MM.1S (cell line): Measurements from ENCODE around the gene DNAL4.

ENCODE experiments used
- EZH2 ChIP-seq: fragments of 300-600 bp; sonication (generic); optimal IDR thresholded peaks from 2 replicates; pipeline ENCODE3; 2017; ENCODE audit warnings: low read depth, mild to moderate bottlenecking, antibody characterized with exemption, low read length, mixed read lengths
- EZH2phosphoT487 ChIP-seq: fragments of 300-600 bp; sonication (generic); IDR thresholded peaks from 2 replicates; pipeline ENCODE4 v1.6.1; 2018; ENCODE audit warnings: antibody characterized with exemption, low read length
- TF ChIP-seq, protein P1 (sequence below): fragments of 300-600 bp; sonication (generic); IDR thresholded peaks from 2 replicates; pipeline ENCODE4 v1.5.1; 2016; ENCODE audit warnings: antibody characterized with exemption, low read length, mixed read lengths

DNA sequence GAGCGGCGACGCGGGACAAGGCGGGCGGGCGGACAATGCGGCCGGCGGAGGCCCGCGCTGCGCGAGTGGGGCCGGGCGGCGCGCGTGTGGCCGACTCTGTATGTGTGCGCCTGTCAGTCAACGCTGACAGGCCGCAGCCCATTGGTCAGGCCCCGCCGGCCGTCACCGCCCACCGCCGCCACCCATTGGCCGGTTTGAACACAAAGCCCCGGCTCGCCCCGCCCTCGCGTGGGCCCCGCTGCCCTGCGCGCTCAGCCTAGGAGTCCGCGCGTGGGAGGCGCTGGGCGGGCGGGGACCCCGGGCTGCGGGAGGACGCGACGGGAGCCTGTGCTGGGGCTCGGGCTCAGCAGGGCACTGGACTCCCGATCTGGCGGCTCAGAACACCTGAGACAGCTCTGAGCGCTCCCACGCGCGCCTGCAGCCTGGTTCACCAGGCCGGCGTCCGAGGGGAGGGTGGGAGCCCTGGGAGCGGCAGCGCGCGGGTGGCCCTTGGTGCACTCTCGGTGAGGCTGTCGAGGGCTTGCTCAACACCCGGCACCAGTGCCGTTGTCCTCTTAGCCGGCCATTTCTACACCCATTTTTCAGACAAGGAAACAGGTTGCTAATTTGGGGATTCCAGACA, 37.9 kb downstream of the DNAL4 start, which contains the start of gene SUN2:
- TF ChIP-seq, protein P1, sequence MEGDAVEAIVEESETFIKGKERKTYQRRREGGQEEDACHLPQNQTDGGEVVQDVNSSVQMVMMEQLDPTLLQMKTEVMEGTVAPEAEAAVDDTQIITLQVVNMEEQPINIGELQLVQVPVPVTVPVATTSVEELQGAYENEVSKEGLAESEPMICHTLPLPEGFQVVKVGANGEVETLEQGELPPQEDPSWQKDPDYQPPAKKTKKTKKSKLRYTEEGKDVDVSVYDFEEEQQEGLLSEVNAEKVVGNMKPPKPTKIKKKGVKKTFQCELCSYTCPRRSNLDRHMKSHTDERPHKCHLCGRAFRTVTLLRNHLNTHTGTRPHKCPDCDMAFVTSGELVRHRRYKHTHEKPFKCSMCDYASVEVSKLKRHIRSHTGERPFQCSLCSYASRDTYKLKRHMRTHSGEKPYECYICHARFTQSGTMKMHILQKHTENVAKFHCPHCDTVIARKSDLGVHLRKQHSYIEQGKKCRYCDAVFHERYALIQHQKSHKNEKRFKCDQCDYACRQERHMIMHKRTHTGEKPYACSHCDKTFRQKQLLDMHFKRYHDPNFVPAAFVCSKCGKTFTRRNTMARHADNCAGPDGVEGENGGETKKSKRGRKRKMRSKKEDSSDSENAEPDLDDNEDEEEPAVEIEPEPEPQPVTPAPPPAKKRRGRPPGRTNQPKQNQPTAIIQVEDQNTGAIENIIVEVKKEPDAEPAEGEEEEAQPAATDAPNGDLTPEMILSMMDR = no peak
- no peak for TF ChIP-seq EZH2
- no peak for TF ChIP-seq EZH2phosphoT487
